Uterus (tissue), 2 donors: Measurements from ENCODE around the gene PCDH9.

Experiments
- CTCF ChIP-seq, 4 experiments: fragments of 200-600 bp in 2 of 4; fragments of 450-650 bp in 2 of 4; sonication (generic) in 2 of 4; IDR thresholded peaks; one replicate each; pipeline ENCODE4 v1.5.1; 2016 to 2019; ENCODE audit warnings: antibody characterized with exemption in 4 of 4, mild to moderate bottlenecking in 2 of 4, moderate library complexity in 1 of 4
- POLR2A ChIP-seq, 2 donors: fragments of 450-650 bp; IDR thresholded peaks; one replicate each; pipeline ENCODE4 v1.6.1; 2016; ENCODE audit warnings: antibody characterized with exemption in 2 of 2, mild to moderate bottlenecking in 1 of 2, moderate library complexity in 1 of 2

GRCh38 chr13:66536746-66537145 is 693.4 kb downstream of the PCDH9 start:
- TF ChIP-seq POLR2A (IDR thresholded peaks at IDR 0.05) (no peak), CTCF (IDR thresholded peaks at IDR 0.05) (no peak)
